HepG2 (cell line): ENCODE data around the gene DNASE1L2. TPM values are rescaled to one million over a fixed set of nuclear protein-coding genes. Genes with fewer than 3 reads are reported as not detected.

ENCODE experiments used
- AGO1 ChIP-seq: fragments of 200-400 bp; formaldehyde crosslinking; IDR thresholded peaks from 2 replicates; pipeline ENCODE4 v1.6.1; 2017; ENCODE audit warnings: mild to moderate bottlenecking, low read depth, low read length, moderate library complexity; ENCODE audit not compliant: poor library complexity, severe bottlenecking
- ELK4 ChIP-seq: sonication (generic); formaldehyde crosslinking; IDR thresholded peaks from 2 replicates; pipeline ENCODE4 v1.9.0; 2021; ENCODE audit warnings: missing genetic modification reagents, borderline replicate concordance
- FLYWCH1 ChIP-seq: sonication (generic); formaldehyde crosslinking; IDR thresholded peaks from 2 replicates; pipeline ENCODE4 v1.8.1; 2023; ENCODE audit warnings: mild to moderate bottlenecking, missing genetic modification reagents
- GATAD1 ChIP-seq: IDR thresholded peaks from 2 replicates; pipeline ENCODE4 v1.6.1; 2016; ENCODE audit warnings: missing genetic modification reagents, missing compliant biosample characterization
- GLI4 ChIP-seq: sonication (generic); formaldehyde crosslinking; IDR thresholded peaks from 2 replicates; pipeline ENCODE4 v1.5.1; 2020; ENCODE audit warnings: missing genetic modification reagents, mild to moderate bottlenecking, moderate library complexity, borderline replicate concordance
- GTF3A ChIP-seq: sonication (generic); formaldehyde crosslinking; conservative IDR thresholded peaks from 2 replicates; pipeline ENCODE4 v1.4.0; 2020; ENCODE audit warnings: mild to moderate bottlenecking, missing genetic modification reagents
- HDAC1 ChIP-seq: sonication (generic); formaldehyde crosslinking; IDR thresholded peaks from 2 replicates; pipeline ENCODE4 v1.5.1; 2020; ENCODE audit warnings: mild to moderate bottlenecking, missing genetic modification reagents
- IRX3 ChIP-seq: sonication (generic); formaldehyde crosslinking; IDR thresholded peaks from 2 replicates; pipeline ENCODE4 v1.8.1; 2023; ENCODE audit warnings: mild to moderate bottlenecking, low read depth, missing genetic modification reagents, borderline replicate concordance
- NCOA2 ChIP-seq: sonication (generic); formaldehyde crosslinking; IDR thresholded peaks from 2 replicates; pipeline ENCODE4 v1.8.0; 2022; ENCODE audit warnings: inconsistent platforms
- REL ChIP-seq: sonication (generic); formaldehyde crosslinking; conservative IDR thresholded peaks from 2 replicates; pipeline ENCODE4 v1.8.0; 2022; ENCODE audit warnings: mild to moderate bottlenecking, missing genetic modification reagents, moderate library complexity
- TRAFD1 ChIP-seq: sonication (generic); formaldehyde crosslinking; IDR thresholded peaks from 2 replicates; pipeline ENCODE4 v1.5.1; 2020; ENCODE audit warnings: missing genetic modification reagents, mild to moderate bottlenecking, borderline replicate concordance
- ZNF24 ChIP-seq: fragments of 450-650 bp; IDR thresholded peaks from 2 replicates; pipeline ENCODE4 v1.6.1; 2017; ENCODE audit warnings: antibody characterized with exemption, mild to moderate bottlenecking
- ZNF383 ChIP-seq: sonication (generic); formaldehyde crosslinking; IDR thresholded peaks from 2 replicates; pipeline ENCODE4 v1.4.0; 2020; ENCODE audit warnings: missing genetic modification reagents, mild to moderate bottlenecking, borderline replicate concordance
- ZNF501 ChIP-seq: sonication (generic); formaldehyde crosslinking; IDR thresholded peaks from 2 replicates; pipeline ENCODE4 v1.5.1; 2020; ENCODE audit warnings: mild to moderate bottlenecking, moderate library complexity, missing genetic modification reagents
- ZSCAN20 ChIP-seq: sonication (generic); formaldehyde crosslinking; IDR thresholded peaks from 2 replicates; pipeline ENCODE4 v1.4.0; 2020; ENCODE audit warnings: missing genetic modification reagents, mild to moderate bottlenecking, borderline replicate concordance
- polyA plus RNA-seq, 8 experiments: library from polyadenylated mRNA; depleted of rRNA in 3 of 8; stranded (reverse) in 7 of 8; unstranded in 1 of 8; fragments of >200 nt; fragmentation: Illumina TruSeq in 4 of 8; extraction: Trizol in 4 of 8; gene quantifications; 2 replicates each; pipeline versions ENCODE4 v1.2.1 to v1.2.3, GENCODE V29; 2011 to 2016; ENCODE audit warnings: low read depth in 4 of 8, missing spikeins in 1 of 8, mixed read lengths in 1 of 8; ENCODE audit not compliant: insufficient read depth in 1 of 8
- total RNA-seq, 5 experiments: library from RNA; depleted of rRNA; stranded (reverse); fragments of >200 nt; fragmentation: Illumina TruSeq; extraction: Trizol; gene quantifications; 2 replicates each; pipeline ENCODE4 v1.2.3, GENCODE V29; 2016; ENCODE audit warnings: low read depth in 1 of 5
- TF ChIP-seq, protein P1 (sequence below): IDR thresholded peaks from 2 replicates; pipeline ENCODE4 v1.6.1; 2012; ENCODE audit warnings: inconsistent platforms
- TF ChIP-seq, protein P2 (sequence below): conservative IDR thresholded peaks from 2 replicates; pipeline ENCODE4 v1.6.1; 2018; ENCODE audit warnings: missing genetic modification reagents
- TF ChIP-seq, protein P3 (sequence below): IDR thresholded peaks from 2 replicates; pipeline ENCODE4 v1.6.1; 2016
- TF ChIP-seq, protein P4 (sequence below): sonication (generic); formaldehyde crosslinking; IDR thresholded peaks from 2 replicates; pipeline ENCODE4 v1.8.1; 2022; ENCODE audit warnings: low read depth, mild to moderate bottlenecking, missing genetic modification reagents

Gene DNASE1L2
- total and polyA plus RNA-seq, 2 of the 13 experiments (the other 11 are each of a cell fraction or from before 2014, with no cell fraction given), result 0.44 to 0.50 TPM

DNA sequence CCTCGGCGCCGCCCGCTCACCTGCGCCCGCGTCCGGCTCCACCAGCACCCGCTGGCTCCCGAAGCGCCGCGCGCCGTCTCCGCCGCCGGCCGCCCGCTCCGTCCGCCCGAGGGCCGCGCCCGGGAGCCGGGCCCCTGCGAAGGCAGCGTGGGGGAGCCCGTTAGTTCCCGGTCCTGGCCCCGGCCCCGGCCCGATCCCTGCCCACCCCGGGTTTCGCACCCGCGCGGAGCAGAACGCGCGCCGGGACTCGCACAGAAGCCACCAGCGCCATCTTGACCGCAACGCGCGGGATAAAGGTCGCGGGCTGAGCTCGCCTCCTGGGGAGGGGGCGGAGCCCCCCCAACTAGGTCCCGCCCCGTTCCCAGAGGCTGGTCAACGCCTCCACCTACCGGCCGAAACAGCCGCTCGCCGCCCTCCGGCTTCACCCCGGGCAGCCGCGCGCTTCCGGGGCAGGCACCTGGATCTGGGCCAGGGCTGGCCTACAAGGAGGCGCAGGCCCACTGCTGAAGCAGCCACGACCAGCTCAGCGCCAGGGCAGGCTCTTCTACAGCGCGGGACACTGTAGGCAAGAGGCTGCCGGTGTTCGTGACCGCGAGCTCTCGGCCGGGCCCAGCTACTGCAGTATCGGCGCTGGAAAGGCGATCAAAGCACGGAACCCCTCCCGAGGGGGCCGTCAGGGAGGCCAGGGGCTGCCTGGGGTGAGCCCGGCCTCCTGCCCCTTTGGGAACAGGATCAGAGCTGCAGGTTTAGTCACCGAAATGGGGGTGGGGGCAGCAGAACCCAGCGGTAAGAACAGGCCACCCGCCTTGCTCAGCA is 15.3 kb downstream of the DNASE1L2 start, which contains the start of gene ECI1 (continued):
- TF ChIP-seq IRX3 (CRISPR knock-in tag) (0 out of 2 replicates have a peak, but pooled peaks have one; percentile 61), GLI4 (CRISPR knock-in tag) (peak; percentile 26; the same call in 1 of the 2 replicates), AGO1 (peak; percentile 86), FLYWCH1 (CRISPR knock-in tag) (no peak), ZNF501 (CRISPR knock-in tag) (peak; percentile 89), ZSCAN20 (no peak; the same call in 1 of the 2 replicates), ZNF24 (no peak), GTF3A (CRISPR knock-in tag) (no peak), ZNF383 (CRISPR knock-in tag) (no peak), GATAD1 (CRISPR knock-in tag) (peak; percentile 87), HDAC1 (peak; percentile 86), ELK4 (CRISPR knock-in tag) (0 out of 2 replicates have a peak, but pooled peaks have one; percentile 35), NCOA2 (CRISPR knock-in tag) (peak; percentile 50), TRAFD1 (CRISPR knock-in tag) (no peak), REL (peak; percentile 89)
- TF ChIP-seq, protein P1, sequence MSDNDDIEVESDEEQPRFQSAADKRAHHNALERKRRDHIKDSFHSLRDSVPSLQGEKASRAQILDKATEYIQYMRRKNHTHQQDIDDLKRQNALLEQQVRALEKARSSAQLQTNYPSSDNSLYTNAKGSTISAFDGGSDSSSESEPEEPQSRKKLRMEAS, result peak; percentile 75; the same call in 1 of the 2 replicates
- TF ChIP-seq, protein P2, sequence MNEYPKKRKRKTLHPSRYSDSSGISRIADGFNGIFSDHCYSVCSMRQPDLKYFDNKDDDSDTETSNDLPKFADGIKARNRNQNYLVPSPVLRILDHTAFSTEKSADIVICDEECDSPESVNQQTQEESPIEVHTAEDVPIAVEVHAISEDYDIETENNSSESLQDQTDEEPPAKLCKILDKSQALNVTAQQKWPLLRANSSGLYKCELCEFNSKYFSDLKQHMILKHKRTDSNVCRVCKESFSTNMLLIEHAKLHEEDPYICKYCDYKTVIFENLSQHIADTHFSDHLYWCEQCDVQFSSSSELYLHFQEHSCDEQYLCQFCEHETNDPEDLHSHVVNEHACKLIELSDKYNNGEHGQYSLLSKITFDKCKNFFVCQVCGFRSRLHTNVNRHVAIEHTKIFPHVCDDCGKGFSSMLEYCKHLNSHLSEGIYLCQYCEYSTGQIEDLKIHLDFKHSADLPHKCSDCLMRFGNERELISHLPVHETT (CRISPR knock-in tag), result no peak
- TF ChIP-seq, protein P3, sequence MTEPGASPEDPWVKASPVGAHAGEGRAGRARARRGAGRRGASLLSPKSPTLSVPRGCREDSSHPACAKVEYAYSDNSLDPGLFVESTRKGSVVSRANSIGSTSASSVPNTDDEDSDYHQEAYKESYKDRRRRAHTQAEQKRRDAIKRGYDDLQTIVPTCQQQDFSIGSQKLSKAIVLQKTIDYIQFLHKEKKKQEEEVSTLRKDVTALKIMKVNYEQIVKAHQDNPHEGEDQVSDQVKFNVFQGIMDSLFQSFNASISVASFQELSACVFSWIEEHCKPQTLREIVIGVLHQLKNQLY (CRISPR knock-in tag), result peak; percentile 64
- TF ChIP-seq, protein P4, sequence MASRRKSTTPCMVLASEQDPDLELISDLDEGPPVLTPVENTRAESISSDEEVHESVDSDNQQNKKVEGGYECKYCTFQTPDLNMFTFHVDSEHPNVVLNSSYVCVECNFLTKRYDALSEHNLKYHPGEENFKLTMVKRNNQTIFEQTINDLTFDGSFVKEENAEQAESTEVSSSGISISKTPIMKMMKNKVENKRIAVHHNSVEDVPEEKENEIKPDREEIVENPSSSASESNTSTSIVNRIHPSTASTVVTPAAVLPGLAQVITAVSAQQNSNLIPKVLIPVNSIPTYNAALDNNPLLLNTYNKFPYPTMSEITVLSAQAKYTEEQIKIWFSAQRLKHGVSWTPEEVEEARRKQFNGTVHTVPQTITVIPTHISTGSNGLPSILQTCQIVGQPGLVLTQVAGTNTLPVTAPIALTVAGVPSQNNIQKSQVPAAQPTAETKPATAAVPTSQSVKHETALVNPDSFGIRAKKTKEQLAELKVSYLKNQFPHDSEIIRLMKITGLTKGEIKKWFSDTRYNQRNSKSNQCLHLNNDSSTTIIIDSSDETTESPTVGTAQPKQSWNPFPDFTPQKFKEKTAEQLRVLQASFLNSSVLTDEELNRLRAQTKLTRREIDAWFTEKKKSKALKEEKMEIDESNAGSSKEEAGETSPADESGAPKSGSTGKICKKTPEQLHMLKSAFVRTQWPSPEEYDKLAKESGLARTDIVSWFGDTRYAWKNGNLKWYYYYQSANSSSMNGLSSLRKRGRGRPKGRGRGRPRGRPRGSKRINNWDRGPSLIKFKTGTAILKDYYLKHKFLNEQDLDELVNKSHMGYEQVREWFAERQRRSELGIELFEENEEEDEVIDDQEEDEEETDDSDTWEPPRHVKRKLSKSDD (CRISPR knock-in tag), result no peak; the same call in 1 of the 2 replicates
